K562 (cell line): ENCODE results near the gene SEMA3F. TPM values are rescaled to one million over a fixed set of nuclear protein-coding genes. Genes with fewer than 3 reads are reported as not detected.

ENCODE experiments used
- ATAC-seq: fragments of 200-7000 bp; cut with Tn5 transposase; 3 replicates; pipeline ENCODE4 v1.9.1; 2020; ENCODE audit warnings: moderate library complexity
- BruUV-seq: library from RNA; stranded (reverse); fragments of 400-500 nt; replicated peaks from 2 replicates; lab custom pipeline; 2021; lab: Mats Ljungman, UMichigan
- CTCF ChIA-PET: fragments of 300-600 bp; formaldehyde crosslinking; extraction: SDS; loops from one replicate; lab custom pipeline; 2021; ENCODE audit warnings: low intra/inter-chr PET ratio; lab: Yijun Ruan, JAX
- POLR2A ChIA-PET: fragments of 300-600, 350-650 bp; sonication (Branson Sonifier 250); formaldehyde crosslinking; extraction: SDS; loops from one replicate; lab custom pipeline; 2021; ENCODE audit warnings: antibody characterized with exemption, inconsistent platforms; lab: Yijun Ruan, JAX
- DNase-seq, 4 experiments: peaks; one replicate each; pipeline versions ENCODE4 v3.0.0 to v3.0.0-alpha.2; 2011 to 2018; ENCODE audit warnings: low spot score in 3 of 4, mixed read lengths in 3 of 4; ENCODE audit errors: extremely low read depth in 1 of 4
- FAIRE-seq: peaks from 2 replicates; lab custom pipeline; 2011; peaks lifted over from hg19 to GRCh38; lab: Jason Lieb, UNC
- H2AFZ ChIP-seq: 2 replicates; pipeline ENCODE4 v1.6.0; 2011; ENCODE audit warnings: low read depth, low read length, control low read depth, inconsistent platforms
- H3K27ac ChIP-seq: fragments of 200-600 bp; 3 replicates; pipeline ENCODE4 v1.8.0; 2011; ENCODE audit warnings: low read depth, mild to moderate bottlenecking, control low read depth, inconsistent platforms, low read length, moderate library complexity, mixed read lengths; ENCODE audit errors: extremely low read depth
- H3K27me3 ChIP-seq, 2 experiments: fragments of 300-600 bp in 1 of 2; 2 replicates in 1 of 2; 3 replicates in 1 of 2; pipeline versions ENCODE4 v1.6.0 to v1.8.0; 2011; ENCODE audit warnings: inconsistent platforms in 2 of 2, low read length in 2 of 2, mild to moderate bottlenecking in 1 of 2, mixed read lengths in 1 of 2, moderate library complexity in 1 of 2; ENCODE audit not compliant: control insufficient read depth in 2 of 2, insufficient read depth in 2 of 2
- H3K36me3 ChIP-seq: fragments of 300-600 bp; 3 replicates; pipeline ENCODE4 v1.8.0; 2011; ENCODE audit warnings: mild to moderate bottlenecking, low read length, inconsistent platforms; ENCODE audit not compliant: control insufficient read depth, insufficient read depth
- H3K4me1 ChIP-seq, 2 experiments: fragments of 200-600 bp in 1 of 2; replicated peaks in 1 of 2; 2 replicates in 1 of 2; 3 replicates in 1 of 2; pipeline versions ENCODE4 v1.5.1 to v1.8.0; 2011; ENCODE audit warnings: inconsistent platforms in 2 of 2, low read length in 2 of 2, mild to moderate bottlenecking in 1 of 2, mixed read lengths in 1 of 2, moderate library complexity in 1 of 2; ENCODE audit not compliant: control insufficient read depth in 2 of 2, insufficient read depth in 2 of 2
- H3K4me2 ChIP-seq: 2 replicates; pipeline ENCODE4 v1.6.1; 2011; ENCODE audit warnings: low read length, control low read depth, inconsistent platforms, mixed read lengths; ENCODE audit not compliant: insufficient read depth
- H3K4me3 ChIP-seq: fragments of 200-600 bp; sonication (generic), shearing (Covaris generic); 2 replicates; pipeline ENCODE4 v1.5.1; 2016; ENCODE audit warnings: control low read depth, inconsistent platforms
- H3K79me2 ChIP-seq: fragments of 200-600 bp; 3 replicates; pipeline ENCODE4 v1.8.0; 2011; ENCODE audit warnings: low read length, inconsistent platforms; ENCODE audit not compliant: control insufficient read depth, insufficient read depth
- H3K9ac ChIP-seq, 2 experiments: 2 replicates each; pipeline versions ENCODE4 v1.6.0 to v1.6.1; 2011; ENCODE audit warnings: low read depth in 2 of 2, low read length in 2 of 2, control low read depth in 1 of 2, inconsistent platforms in 1 of 2, mild to moderate bottlenecking in 1 of 2, mixed read lengths in 1 of 2; ENCODE audit not compliant: insufficient read depth in 1 of 2
- H3K9me1 ChIP-seq: one replicate; pipeline ENCODE4 v1.6.0; 2011; ENCODE audit warnings: inconsistent platforms, mild to moderate bottlenecking, low read length, moderate library complexity; ENCODE audit not compliant: control insufficient read depth, insufficient read depth
- H3K9me3 ChIP-seq: replicated peaks from 2 replicates; pipeline ENCODE4 v1.5.1; 2011; ENCODE audit warnings: low read depth, low read length, inconsistent platforms; ENCODE audit not compliant: control insufficient read depth, insufficient read depth
- H4K20me1 ChIP-seq: replicated peaks from 2 replicates; pipeline ENCODE4 v1.6.1; 2011; ENCODE audit warnings: low read length, inconsistent platforms, mixed read lengths; ENCODE audit not compliant: control insufficient read depth, insufficient read depth
- EGR1 ChIP-seq: fragments of 450-650 bp; conservative IDR thresholded peaks from 2 replicates; pipeline ENCODE4 v1.6.1; 2017; ENCODE audit warnings: mild to moderate bottlenecking
- MNT ChIP-seq, 2 experiments: fragments of 450-650 bp; conservative IDR thresholded peaks; 2 replicates each; pipeline ENCODE4 v1.6.1; 2017; ENCODE audit warnings: mild to moderate bottlenecking in 2 of 2, moderate library complexity in 2 of 2
- NRF1 ChIP-seq, 2 experiments: fragments of 450-650 bp; IDR thresholded peaks in 1 of 2; conservative IDR thresholded peaks in 1 of 2; 2 replicates each; pipeline ENCODE4 v1.6.1; 2014; ENCODE audit warnings: mild to moderate bottlenecking in 2 of 2
- RREB1 ChIP-seq: fragments of 250-450 bp; sonication (Bioruptor Pico); IDR thresholded peaks from 2 replicates; pipeline ENCODE4 v1.4.0; 2020
- WGBS: fragments of 100-300 bp; shearing (Covaris generic); methylation state at CpG from one replicate; pipeline ENCODE4 v1.1.6; 2016; ENCODE audit warnings: low coverage, mixed read lengths; ENCODE audit not compliant: insufficient coverage; ENCODE audit errors: missing lambda C conversion rate; 5-methylcytosine and 5-hydroxymethylcytosine counted together
- in situ Hi-C: fragments of 300-500 bp; cut with MboI; formaldehyde crosslinking; loops from 4 replicates; pipeline ENCODE4 v1.15.0; 2018; ENCODE audit warnings: inconsistent platforms, mixed read lengths
- intact Hi-C: fragments of 100-400 bp; cut with micrococcal nuclease; formaldehyde crosslinking; loops from 2 replicates; pipeline ENCODE4 v1.14.2; 2022
- polyA plus RNA-seq, 8 experiments: library from polyadenylated mRNA; depleted of rRNA in 4 of 8; stranded (reverse) in 5 of 8; unstranded in 3 of 8; fragments of >200 nt; fragmentation: Nextera tagmentation in 2 of 8; fragmentation: Illumina TruSeq in 1 of 8; extraction: Ambion mirVana in 2 of 8; extraction: Trizol in 1 of 8; gene quantifications; 2 replicates each; pipeline versions ENCODE4 v1.2.1 to v1.2.3, GENCODE V29; 2011 to 2014; ENCODE audit warnings: inconsistent platforms in 1 of 8, missing spikeins in 1 of 8
- total RNA-seq, 7 experiments: library from RNA; depleted of rRNA in 6 of 7; stranded (reverse); fragments of >200 nt in 6 of 7; fragmentation: Illumina TruSeq in 2 of 7; extraction: Trizol in 2 of 7; gene quantifications; 2 replicates each; pipeline versions ENCODE4 v1.2.1 to v1.2.3, GENCODE V29; 2011 to 2021; ENCODE audit warnings: low replicate concordance in 1 of 7

SEMA3F gene
- total and polyA plus RNA-seq, 9 of the 15 experiments (the other 6 are each of a cell fraction or from before 2014, with no cell fraction given), result 0.58 to 3.0 (median 2.0) TPM; not detected in 2

- no TSS peak for BruUV-seq
- no peak overlapping the region; the same call in 1 of the 2 replicates for H2AFZ ChIP-seq
- TF ChIP-seq EGR1 (peak; percentile 26; the same call in 1 of the 2 replicates), RREB1 (no peak), NRF1 (conservative IDR thresholded peaks at IDR 0.05 in 1 of 2, IDR thresholded peaks at IDR 0.05 in 1 of 2) (peak; percentile 43 to 56; a peak in 3 of 4 replicates), MNT (conservative IDR thresholded peaks at IDR 0.05) (peak in 1 of 2 experiments; percentile 63; a peak in 2 of 4 replicates)
- TF ChIP-seq, all 486 proteins: peak for 3
- Histone ChIP-seq H3K4me1 (peaks cover 0 to 24% of the 10 kb centered on the region in 2 experiments; a peak in 3 of 5 replicates), H3K9ac (peak overlapping the region in 1 of 2 experiments; percentile 68; a peak in 1 of 4 replicates), H3K4me3 (no peak overlapping the region), H3K4me2 (peak overlapping the region; percentile 32; the same call in 1 of the 2 replicates), H3K9me3 (no peaks in the 10 kb centered on the region), H3K79me2 (no peaks in the 10 kb centered on the region), H4K20me1 (no peaks in the 10 kb centered on the region), H3K9me1 (no peaks in the 10 kb centered on the region), H3K27ac (no peak overlapping the region), H3K27me3 (peaks cover 15 to 49% of the 10 kb centered on the region in 2 experiments; a peak in 4 of 5 replicates), H3K36me3 (no peaks in the 10 kb centered on the region)
- in situ Hi-C loops, result no loop called here
- ChIA-PET CTCF (no interaction called here), POLR2A (no interaction called here)
- FAIRE-seq (no peak), DNase-seq (peak; percentile 27 to 67 (median 52)), ATAC-seq (peak; percentile 69)
- intact Hi-C loops, result no loop called here
- WGBS, result 14% methylated on average over 27 of the region's 67 CpGs
Measured at GRCh38 chr3:50205413-50206276, 50.5 kb downstream of the SEMA3F start.
